ENCODE results near the gene RPTOR.

The RPTOR gene

DNA sequence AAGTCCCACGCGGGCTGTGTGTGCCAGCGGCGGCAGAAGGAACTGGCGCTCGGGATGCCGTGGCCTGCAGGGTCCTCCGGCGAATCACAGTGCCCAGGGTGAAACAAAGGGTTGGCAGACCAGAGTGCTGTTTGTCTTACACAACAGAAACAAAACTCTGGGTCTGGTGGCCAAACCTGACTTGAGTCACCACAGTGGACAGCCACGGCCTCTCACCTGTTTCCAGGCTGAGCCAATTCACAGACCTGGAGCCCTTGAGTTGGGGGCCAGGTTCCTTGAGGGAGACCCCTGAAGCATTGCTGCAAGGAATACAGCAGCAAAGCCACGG is 444.9 kb downstream of the RPTOR start:
- no peak overlapping the region for H3K27ac ChIP-seq (ENCODE audit: low read length)
- H3K9me3 ChIP-seq (ENCODE audit: control insufficient read depth in 1 of 2, low read length in 2 of 2): no peaks in the 10 kb centered on the region
- peaks cover 0 to 48% of the 10 kb centered on the region in 2 donors for H3K4me1 ChIP-seq (ENCODE audit: control insufficient read depth in 1 of 2, insufficient read depth in 2 of 2, low read length in 2 of 2)
- H3K36me3 ChIP-seq (ENCODE audit: control insufficient read depth in 1 of 2, insufficient read depth in 2 of 2, low read length in 2 of 2): no peaks in the 10 kb centered on the region
- no peaks in the 10 kb centered on the region for H3K27me3 ChIP-seq (ENCODE audit: low read depth, low read length)
- no peak overlapping the region for H3K4me3 ChIP-seq (ENCODE audit: low read depth in 1 of 2, low read length in 2 of 2)

DNA sequence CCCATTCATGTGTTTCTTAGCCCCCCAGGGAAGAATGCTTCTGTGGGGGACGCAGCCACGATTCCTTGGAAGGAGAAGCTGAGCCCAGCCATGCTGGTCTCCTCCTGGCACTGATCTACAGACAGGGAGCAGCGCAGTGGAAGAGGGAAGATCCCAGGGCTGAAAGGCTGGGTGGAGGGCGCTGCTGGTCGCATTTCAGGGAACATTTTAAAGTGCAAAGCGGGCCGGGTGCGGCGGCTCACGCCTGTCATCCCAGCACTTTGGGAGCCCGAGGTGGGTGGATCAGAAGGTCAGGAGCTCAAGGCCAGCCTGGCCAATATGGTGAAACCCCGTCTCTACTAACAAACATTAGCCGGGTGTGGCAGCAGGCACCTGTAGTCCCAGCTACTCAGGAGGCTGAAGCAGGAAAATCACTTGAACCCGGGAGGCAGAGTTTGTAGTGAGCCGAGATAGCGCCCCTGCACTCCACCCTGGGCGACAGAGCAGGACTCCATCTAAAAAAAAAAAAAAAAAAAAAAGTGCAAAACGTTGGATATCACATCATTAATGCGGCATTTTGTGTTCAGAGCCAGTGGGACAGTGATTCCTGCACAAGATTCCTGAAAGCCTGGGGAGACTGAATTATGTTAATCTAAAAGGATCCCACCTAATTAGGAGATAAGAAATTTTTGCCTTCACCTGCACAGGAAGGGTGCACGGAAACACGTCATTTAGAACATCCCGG is 446.4 kb downstream of the RPTOR start:
- no peaks in the 10 kb centered on the region for H3K9me3 ChIP-seq (ENCODE audit: control insufficient read depth in 1 of 2, low read length in 2 of 2)
- H3K27me3 ChIP-seq (ENCODE audit: low read depth, low read length): no peaks in the 10 kb centered on the region
- H3K4me1 ChIP-seq (ENCODE audit: control insufficient read depth in 1 of 2, insufficient read depth in 2 of 2, low read length in 2 of 2): peaks cover 0 to 45% of the 10 kb centered on the region in 2 donors
- peaks cover 0 to 12% of the 10 kb centered on the region in 2 donors for H3K36me3 ChIP-seq (ENCODE audit: control insufficient read depth in 1 of 2, insufficient read depth in 2 of 2, low read length in 2 of 2)
- peak overlapping the region; percentile 79 to 85 for H3K4me3 ChIP-seq (ENCODE audit: low read depth in 1 of 2, low read length in 2 of 2)
- H3K27ac ChIP-seq (ENCODE audit: low read length): no peak overlapping the region

DNA sequence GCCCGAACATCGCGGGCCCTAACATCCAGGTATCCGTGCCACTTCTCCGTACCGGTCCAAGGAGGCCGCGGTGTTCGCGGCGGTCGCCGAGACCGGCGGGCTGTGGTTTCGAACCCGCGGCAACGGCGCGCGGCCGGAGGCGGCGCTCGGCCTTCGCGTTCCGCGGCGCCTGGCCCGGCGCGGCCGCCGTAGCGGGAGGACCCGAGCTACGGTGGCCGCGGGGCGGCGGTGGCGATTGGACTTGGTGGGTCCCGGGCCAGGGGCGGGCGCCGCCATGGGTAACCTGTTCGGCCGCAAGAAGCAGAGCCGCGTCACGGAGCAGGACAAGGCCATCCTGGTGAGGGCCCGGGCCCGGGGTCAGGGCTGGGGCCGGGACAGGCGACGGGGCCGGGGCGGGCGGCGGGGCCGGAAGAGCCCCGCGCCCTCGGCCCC is 447.0 kb downstream of the RPTOR start, which contains the start of gene CHMP6:
Gene CHMP6 (plus strand): TSS at position 197 of the 432 bp plus-strand sequence. CDS start 78 bp downstream, at position 275.
- no peak within 1 kb of the TSS for H3K27ac ChIP-seq (ENCODE audit: low read length)
- H3K27me3 ChIP-seq (ENCODE audit: low read depth, low read length): no peaks in the 10 kb centered on the region
- H3K4me1 ChIP-seq (ENCODE audit: control insufficient read depth in 1 of 2, insufficient read depth in 2 of 2, low read length in 2 of 2): peaks cover 0 to 45% of the 10 kb centered on the region in 2 donors
- no peaks in the 10 kb centered on the region for H3K9me3 ChIP-seq (ENCODE audit: control insufficient read depth in 1 of 2, low read length in 2 of 2)
- peaks cover 0 to 18% of the 10 kb centered on the region in 2 donors for H3K36me3 ChIP-seq (ENCODE audit: control insufficient read depth in 1 of 2, insufficient read depth in 2 of 2, low read length in 2 of 2)
- H3K4me3 ChIP-seq (ENCODE audit: low read depth in 1 of 2, low read length in 2 of 2): peak within 1 kb of the TSS; percentile 79 to 85

DNA sequence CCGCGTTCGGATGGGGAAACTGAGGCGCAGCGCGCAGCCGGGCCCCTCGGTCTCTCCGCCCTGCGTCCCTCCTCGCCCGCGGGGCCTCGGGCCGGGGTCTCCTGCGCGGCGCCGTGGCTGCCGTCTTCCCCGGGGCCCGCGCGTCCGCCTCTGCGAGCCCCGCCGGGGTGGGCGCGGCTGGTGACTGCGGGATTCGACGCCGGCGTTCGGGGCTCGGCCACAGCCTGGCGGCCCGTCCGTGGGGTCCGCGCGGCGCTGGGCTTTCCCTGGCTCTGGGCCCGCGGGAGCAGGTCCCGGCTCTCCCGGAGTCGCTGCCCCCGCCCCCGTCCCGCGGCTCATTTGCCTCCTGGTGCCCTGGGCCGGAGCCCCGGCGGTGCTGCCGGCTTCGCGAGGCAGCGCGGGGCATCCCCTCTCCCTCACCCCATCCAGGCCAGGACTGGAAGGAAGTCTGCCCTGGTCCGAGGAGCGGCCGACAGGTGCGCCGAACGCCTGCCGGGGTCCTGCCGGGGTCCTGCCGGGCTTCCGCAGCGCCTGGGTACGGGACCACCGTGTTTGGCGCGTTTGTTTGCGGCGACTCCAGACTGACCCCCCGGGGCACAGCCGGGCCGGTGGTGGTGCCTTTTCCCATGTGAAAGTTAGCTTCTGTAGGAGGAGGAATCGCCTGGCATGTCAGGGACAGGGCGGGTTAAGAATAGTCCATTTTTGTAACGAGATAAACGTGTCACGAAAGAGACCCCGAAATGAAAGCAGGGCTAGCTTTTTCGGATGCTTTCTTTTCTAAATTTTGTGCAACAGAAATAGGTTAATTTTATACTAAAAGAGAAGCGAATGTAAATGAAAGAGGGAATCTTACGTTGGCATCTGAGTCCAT is 447.7 kb downstream of the RPTOR start:
- H3K27me3 ChIP-seq (ENCODE audit: low read depth, low read length): no peaks in the 10 kb centered on the region
- H3K4me1 ChIP-seq (ENCODE audit: control insufficient read depth in 1 of 2, insufficient read depth in 2 of 2, low read length in 2 of 2): peaks cover 0 to 38% of the 10 kb centered on the region in 2 donors

DNA sequence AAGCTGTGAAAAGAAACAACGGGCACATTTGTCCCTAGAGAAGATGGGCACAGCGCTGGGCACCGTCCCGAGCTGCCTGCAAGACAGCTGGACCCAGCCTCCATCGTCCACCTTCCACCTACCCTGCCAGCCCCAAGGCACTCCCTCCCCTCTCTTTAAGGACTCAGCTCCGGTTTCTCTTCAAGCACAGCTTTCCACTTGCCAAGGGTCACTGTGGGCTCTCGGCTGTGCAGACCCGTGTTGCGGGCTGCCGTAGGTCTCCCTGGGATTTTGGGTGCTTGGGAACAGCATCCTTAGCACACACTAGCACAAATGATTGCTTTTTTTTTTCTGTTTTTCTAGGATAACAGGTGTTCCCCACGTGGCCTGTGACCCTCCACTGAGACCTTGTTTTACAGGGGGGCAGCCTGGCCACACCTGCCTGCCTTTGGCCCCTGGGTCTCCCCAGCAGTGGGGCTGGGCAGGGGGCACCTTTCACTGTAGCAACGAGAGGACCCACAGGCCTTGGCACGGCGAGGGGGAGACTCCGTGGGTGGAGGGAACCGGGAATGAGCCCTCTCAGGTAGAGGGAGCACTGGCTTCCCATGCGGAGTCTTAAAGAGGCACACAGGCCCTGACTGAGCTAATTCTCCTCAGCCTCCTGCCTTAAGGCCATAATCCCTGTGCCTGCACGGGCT is 448.4 kb downstream of the RPTOR start:
- Histone ChIP-seq H3K4me3 (ENCODE audit: low read depth in 1 of 2, low read length in 2 of 2) (peak overlapping the region; percentile 48 to 85), H3K9me3 (ENCODE audit: control insufficient read depth in 1 of 2, low read length in 2 of 2) (no peaks in the 10 kb centered on the region), H3K36me3 (ENCODE audit: control insufficient read depth in 1 of 2, insufficient read depth in 2 of 2, low read length in 2 of 2) (peaks cover 4 to 32% of the 10 kb centered on the region in 2 donors), H3K4me1 (ENCODE audit: control insufficient read depth in 1 of 2, insufficient read depth in 2 of 2, low read length in 2 of 2) (peaks cover 0 to 31% of the 10 kb centered on the region in 2 donors), H3K27ac (ENCODE audit: low read length) (no peak overlapping the region), H3K27me3 (ENCODE audit: low read depth, low read length) (no peaks in the 10 kb centered on the region)

More for the DNA sequence above, 447.7 kb downstream of the RPTOR start:
- H3K9me3 ChIP-seq (ENCODE audit: control insufficient read depth in 1 of 2, low read length in 2 of 2): no peaks in the 10 kb centered on the region
- H3K36me3 ChIP-seq (ENCODE audit: control insufficient read depth in 1 of 2, insufficient read depth in 2 of 2, low read length in 2 of 2): peaks cover 0 to 24% of the 10 kb centered on the region in 2 donors
- H3K27ac ChIP-seq (ENCODE audit: low read length): no peak overlapping the region
- peak overlapping the region; percentile 48 to 85 for H3K4me3 ChIP-seq (ENCODE audit: low read depth in 1 of 2, low read length in 2 of 2)

DNA sequence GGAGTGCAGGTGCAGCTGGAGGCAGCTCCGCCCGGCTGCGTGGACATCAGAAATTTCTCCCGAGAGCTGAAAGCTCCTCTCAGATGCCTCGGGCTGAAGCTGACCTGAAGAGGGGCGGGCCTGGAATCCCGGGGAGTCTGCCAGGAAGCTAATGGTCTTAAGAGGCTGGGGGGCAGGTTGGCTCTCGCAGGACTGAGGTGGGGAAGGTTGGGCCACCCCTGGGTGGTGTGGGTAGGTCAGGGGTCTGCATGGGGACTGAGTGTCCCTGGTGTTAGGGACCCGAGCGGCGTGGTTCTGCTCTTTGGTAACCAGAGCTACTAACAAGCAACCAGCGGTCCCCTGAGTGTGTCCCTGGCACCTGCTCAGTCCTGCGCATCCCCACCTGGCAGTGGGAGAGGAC is 450.5 kb downstream of the RPTOR start:
- H3K9me3 ChIP-seq (ENCODE audit: control insufficient read depth in 1 of 2, low read length in 2 of 2): no peaks in the 10 kb centered on the region
- H3K4me3 ChIP-seq (ENCODE audit: low read depth in 1 of 2, low read length in 2 of 2): no peak overlapping the region
- peaks cover 11 to 52% of the 10 kb centered on the region in 2 donors for H3K36me3 ChIP-seq (ENCODE audit: control insufficient read depth in 1 of 2, insufficient read depth in 2 of 2, low read length in 2 of 2)
- no peaks in the 10 kb centered on the region for H3K27me3 ChIP-seq (ENCODE audit: low read depth, low read length)
- H3K4me1 ChIP-seq (ENCODE audit: control insufficient read depth in 1 of 2, insufficient read depth in 2 of 2, low read length in 2 of 2): peaks cover 0 to 24% of the 10 kb centered on the region in 2 donors
- no peak overlapping the region for H3K27ac ChIP-seq (ENCODE audit: low read length)

DNA sequence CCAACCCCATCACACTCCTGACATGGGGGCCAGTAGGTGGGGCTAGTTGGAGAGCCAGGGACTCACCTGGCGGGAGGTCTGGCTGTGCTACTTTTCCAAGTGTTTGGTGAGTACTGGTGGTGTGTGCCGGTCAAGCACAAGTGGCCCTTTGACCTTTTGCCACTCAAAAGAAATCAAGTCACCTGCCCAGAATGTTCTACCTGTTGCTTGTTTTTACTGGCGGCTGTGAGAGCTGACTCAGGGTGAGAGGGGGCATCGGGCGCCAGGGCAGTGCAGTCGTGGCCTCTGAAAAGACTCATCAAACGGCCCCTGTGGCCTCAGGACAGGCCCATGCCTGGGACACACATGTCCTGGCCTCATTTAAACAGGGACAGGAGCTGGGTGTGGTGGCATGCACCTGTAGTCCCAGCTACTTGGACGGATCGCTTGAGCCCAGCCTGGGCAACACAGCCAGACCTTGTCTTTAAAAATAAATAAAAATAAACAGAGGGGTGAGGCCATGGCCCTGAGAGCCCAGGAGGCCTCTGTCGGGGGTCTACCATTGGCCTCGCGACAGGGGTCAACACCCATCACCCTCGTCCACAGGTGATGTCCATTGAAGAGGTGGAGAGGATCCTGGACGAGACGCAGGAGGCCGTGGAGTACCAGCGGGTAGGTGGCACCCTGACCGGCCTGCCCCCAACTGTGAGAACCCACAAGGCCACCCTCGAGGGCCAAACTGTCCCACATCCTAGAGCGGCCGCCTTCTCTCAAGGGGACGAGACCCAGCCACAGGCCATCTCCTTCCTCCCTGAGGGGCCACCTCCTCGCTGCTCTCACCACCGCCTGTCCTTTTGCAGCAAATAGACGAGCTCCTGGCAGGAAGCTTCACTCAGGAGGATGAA is 452.0 kb downstream of the RPTOR start:
- Histone ChIP-seq H3K36me3 (ENCODE audit: control insufficient read depth in 1 of 2, insufficient read depth in 2 of 2, low read length in 2 of 2) (peaks cover 11 to 55% of the 10 kb centered on the region in 2 donors), H3K27ac (ENCODE audit: low read length) (no peak overlapping the region), H3K9me3 (ENCODE audit: control insufficient read depth in 1 of 2, low read length in 2 of 2) (no peaks in the 10 kb centered on the region)

DNA sequence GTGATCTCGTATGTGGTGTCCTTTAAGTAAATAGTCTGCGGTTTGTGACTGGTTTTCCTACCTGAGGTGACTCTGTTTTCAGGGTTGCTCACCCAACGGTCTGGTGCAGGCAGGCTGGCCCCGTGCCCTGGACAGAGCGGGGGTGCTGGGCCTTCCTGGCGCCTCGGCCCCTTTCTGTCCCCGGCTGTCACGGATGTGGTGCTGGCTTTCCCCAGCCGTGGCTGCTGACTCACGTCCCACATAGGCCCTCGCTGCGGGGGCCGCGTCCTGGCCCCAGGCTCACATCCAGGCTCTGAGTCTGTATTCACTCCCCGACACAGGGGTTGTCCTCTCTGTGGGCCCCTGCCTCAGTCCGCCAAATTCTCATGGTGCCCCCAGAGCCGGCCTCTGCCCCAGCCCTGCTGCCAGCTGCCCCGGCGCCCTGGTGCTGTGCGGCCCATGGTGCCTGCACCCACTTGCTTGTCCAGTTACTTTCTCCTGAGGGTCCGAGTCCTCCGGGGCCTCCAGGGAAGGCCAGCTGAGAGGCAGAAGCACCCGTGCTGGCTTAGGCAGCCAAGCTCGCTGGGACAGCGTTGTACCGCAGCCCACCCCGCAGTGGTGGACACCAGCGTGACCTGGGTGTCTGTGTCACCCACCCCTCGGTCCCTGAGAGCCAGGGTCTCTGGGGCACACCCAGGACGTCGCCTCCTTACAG is 452.9 kb downstream of the RPTOR start:
- H3K9me3 ChIP-seq (ENCODE audit: control insufficient read depth in 1 of 2, low read length in 2 of 2): no peaks in the 10 kb centered on the region
- H3K27me3 ChIP-seq (ENCODE audit: low read depth, low read length): peaks cover 3% of the 10 kb centered on the region
- no peak overlapping the region for H3K4me3 ChIP-seq (ENCODE audit: low read depth in 1 of 2, low read length in 2 of 2)
- no peak overlapping the region for H3K27ac ChIP-seq (ENCODE audit: low read length)
- H3K36me3 ChIP-seq (ENCODE audit: control insufficient read depth in 1 of 2, insufficient read depth in 2 of 2, low read length in 2 of 2): peaks cover 11 to 55% of the 10 kb centered on the region in 2 donors
- H3K4me1 ChIP-seq (ENCODE audit: control insufficient read depth in 1 of 2, insufficient read depth in 2 of 2, low read length in 2 of 2): peaks cover 2 to 19% of the 10 kb centered on the region in 2 donors

More for the DNA sequence above, 452.0 kb downstream of the RPTOR start:
- H3K4me1 ChIP-seq (ENCODE audit: control insufficient read depth in 1 of 2, insufficient read depth in 2 of 2, low read length in 2 of 2): peaks cover 0 to 16% of the 10 kb centered on the region in 2 donors
- no peak overlapping the region for H3K4me3 ChIP-seq (ENCODE audit: low read depth in 1 of 2, low read length in 2 of 2)
- no peaks in the 10 kb centered on the region for H3K27me3 ChIP-seq (ENCODE audit: low read depth, low read length)

DNA sequence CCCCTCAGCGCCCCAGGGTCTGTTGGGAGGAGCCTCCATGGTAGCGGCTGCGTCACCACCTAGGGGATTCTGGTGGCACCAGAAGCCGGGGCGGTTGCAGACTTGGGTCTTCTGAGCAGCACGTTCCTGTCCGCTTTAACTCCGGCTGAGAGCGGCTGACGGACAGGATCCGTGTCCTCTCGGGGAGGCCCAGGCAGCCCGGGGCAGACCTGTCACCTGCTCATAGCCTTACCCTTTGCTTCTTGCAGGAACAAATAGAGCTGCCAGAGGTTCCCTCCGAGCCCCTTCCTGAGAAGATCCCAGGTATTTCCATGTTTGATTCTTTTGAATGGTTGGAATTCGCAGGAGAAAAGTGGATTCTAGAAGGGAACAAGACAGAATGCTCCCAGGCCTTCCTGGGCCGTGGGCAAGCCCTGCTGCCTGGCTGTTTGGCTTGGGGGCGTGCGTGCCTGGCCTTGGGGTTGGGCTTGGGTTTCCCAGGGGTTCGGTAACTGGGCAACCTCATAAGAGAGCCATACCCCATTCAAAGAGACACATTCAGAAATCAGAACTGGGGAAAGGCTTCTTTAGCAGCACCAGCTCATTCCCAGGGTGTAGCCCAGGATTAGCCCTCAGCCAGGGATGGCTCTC is 453.6 kb downstream of the RPTOR start:
- Histone ChIP-seq H3K4me3 (ENCODE audit: low read depth in 1 of 2, low read length in 2 of 2) (no peak overlapping the region), H3K9me3 (ENCODE audit: control insufficient read depth in 1 of 2, low read length in 2 of 2) (no peaks in the 10 kb centered on the region), H3K4me1 (ENCODE audit: control insufficient read depth in 1 of 2, insufficient read depth in 2 of 2, low read length in 2 of 2) (peaks cover 4 to 16% of the 10 kb centered on the region in 2 donors), H3K36me3 (ENCODE audit: control insufficient read depth in 1 of 2, insufficient read depth in 2 of 2, low read length in 2 of 2) (peaks cover 11 to 55% of the 10 kb centered on the region in 2 donors), H3K27ac (ENCODE audit: low read length) (no peak overlapping the region), H3K27me3 (ENCODE audit: low read depth, low read length) (peaks cover 6% of the 10 kb centered on the region)

Measured in muscle layer of duodenum (tissue), 2 donors.